HCT116 (cell line): Measurements from ENCODE around the gene CISH. TPM values are rescaled to one million over a fixed set of nuclear protein-coding genes. Genes with fewer than 3 reads are reported as not detected.

ENCODE experiments used
- ATAC-seq: fragments of 200-7000 bp; cut with Tn5 transposase; 2 replicates; pipeline ENCODE4 v1.9.1; 2020; ENCODE audit warnings: mild to moderate bottlenecking, moderate library complexity
- BruUV-seq: library from RNA; stranded (reverse); fragments of 400-500 nt; replicated peaks from 2 replicates; lab custom pipeline; 2021; lab: Mats Ljungman, UMichigan
- CTCF ChIA-PET: fragments of 300-600 bp; sonication (Branson Sonifier 250); formaldehyde crosslinking; loops from one replicate; lab custom pipeline; 2021; ENCODE audit warnings: antibody characterized with exemption; lab: Charles Lee
- POLR2A ChIA-PET: fragments of 300-600, 350-600 bp; sonication (Branson Sonifier 250); formaldehyde crosslinking; loops from one replicate; lab custom pipeline; 2021; ENCODE audit warnings: antibody characterized with exemption; lab: Charles Lee
- RAD21 ChIA-PET, 2 experiments: fragments of 300-600 bp; sonication (Branson Sonifier 250); formaldehyde crosslinking; loops; one replicate each; lab custom pipeline; 2023; ENCODE audit warnings: low total read pairs in 2 of 2; ENCODE audit not compliant: uncharacterized antibody in 2 of 2, unreplicated experiment in 2 of 2, low non-redundant PET in 1 of 2; lab: Charles Lee
- DNase-seq: peaks from one replicate; pipeline ENCODE4 v3.0.0-alpha.2; 2010; ENCODE audit warnings: low read depth, low spot score
- H2AFZ ChIP-seq: fragments of 200-600 bp; shearing (Covaris generic), sonication (generic); 2 replicates; pipeline ENCODE4 v1.6.1; 2017; ENCODE audit warnings: low read depth, mixed run types, mixed read lengths, antibody characterized with exemption, low read length; ENCODE audit not compliant: poor library complexity, severe bottlenecking
- H3K27ac ChIP-seq: 2 replicates; pipeline ENCODE4 v1.5.1; 2012; ENCODE audit warnings: low read depth, low read length
- H3K27me3 ChIP-seq: fragments of 200-600 bp; sonication (generic); 2 replicates; pipeline ENCODE4 v1.6.1; 2016; ENCODE audit warnings: mixed run types, low read length, mixed read lengths; ENCODE audit not compliant: insufficient read depth
- H3K36me3 ChIP-seq, 2 experiments: fragments of 200-500 bp in 1 of 2; fragments of 200-600 bp in 1 of 2; sonication (Bioruptor generic) in 1 of 2; sonication (generic) in 1 of 2; 2 replicates each; pipeline versions ENCODE4 v1.5.1 to v1.6.1; 2014 to 2016; ENCODE audit warnings: low read length in 2 of 2, inconsistent platforms in 1 of 2, mixed read lengths in 1 of 2, mixed run types in 1 of 2; ENCODE audit not compliant: insufficient read depth in 2 of 2, control insufficient read depth in 1 of 2
- H3K4me1 ChIP-seq, 2 experiments: fragments of 200-600 bp in 1 of 2; sonication (generic) in 1 of 2; 2 replicates each; pipeline versions ENCODE4 v1.5.1 to v1.6.1; 2012 to 2017; ENCODE audit warnings: low read length in 2 of 2, inconsistent platforms in 1 of 2, mild to moderate bottlenecking in 1 of 2, mixed read lengths in 1 of 2, mixed run types in 1 of 2, moderate library complexity in 1 of 2; ENCODE audit not compliant: insufficient read depth in 2 of 2, control insufficient read depth in 1 of 2
- H3K4me2 ChIP-seq: fragments of 200-600 bp; sonication (generic); 2 replicates; pipeline ENCODE4 v1.6.1; 2017; ENCODE audit warnings: mixed run types, low read length, mixed read lengths
- H3K4me3 ChIP-seq, 2 experiments: fragments of 200-600 bp in 1 of 2; sonication (generic) in 1 of 2; replicated peaks in 1 of 2; 2 replicates each; pipeline ENCODE4 v1.5.1; 2011 to 2016; ENCODE audit warnings: low read length in 2 of 2, control low read depth in 1 of 2, low read depth in 1 of 2, mild to moderate bottlenecking in 1 of 2, mixed read lengths in 1 of 2, mixed run types in 1 of 2
- H3K79me2 ChIP-seq: fragments of 200-600 bp; sonication (generic); 2 replicates; pipeline ENCODE4 v1.6.1; 2017; ENCODE audit warnings: mild to moderate bottlenecking, mixed run types, low read length, moderate library complexity, mixed read lengths; ENCODE audit not compliant: insufficient read depth
- H3K9ac ChIP-seq: fragments of 200-600 bp; sonication (generic); 2 replicates; pipeline ENCODE4 v1.6.1; 2016; ENCODE audit warnings: low read length, mixed read lengths
- H3K9me2 ChIP-seq: fragments of 200-600 bp; sonication (generic), shearing (Covaris generic); 2 replicates; pipeline ENCODE4 v1.6.1; 2017; ENCODE audit warnings: mixed run types, mild to moderate bottlenecking, moderate library complexity; ENCODE audit not compliant: insufficient read depth
- H3K9me3 ChIP-seq, 2 experiments: fragments of 200-500 bp in 1 of 2; fragments of 200-600 bp in 1 of 2; sonication (Bioruptor generic) in 1 of 2; sonication (generic) in 1 of 2; 2 replicates each; pipeline ENCODE4 v1.6.1; 2014 to 2017; ENCODE audit warnings: low read length in 2 of 2, mixed read lengths in 2 of 2, inconsistent platforms in 1 of 2, low read depth in 1 of 2, mild to moderate bottlenecking in 1 of 2, mixed run types in 1 of 2, moderate library complexity in 1 of 2; ENCODE audit not compliant: control insufficient read depth in 1 of 2, insufficient read depth in 1 of 2
- H4K20me1 ChIP-seq: fragments of 200-600 bp; sonication (generic), shearing (Covaris generic); 2 replicates; pipeline ENCODE4 v1.6.1; 2017; ENCODE audit warnings: mixed run types, mild to moderate bottlenecking, moderate library complexity; ENCODE audit not compliant: insufficient read depth
- CTCF ChIP-seq, 3 experiments: fragments of 200-600 bp in 1 of 3; sonication (generic) in 1 of 3; IDR thresholded peaks in 2 of 3; conservative IDR thresholded peaks in 1 of 3; 2 replicates each; pipeline ENCODE4 v1.5.1; 2012 to 2017; ENCODE audit warnings: low read depth in 2 of 3, low read length in 2 of 3, antibody characterized with exemption in 1 of 3, borderline replicate concordance in 1 of 3, control low read depth in 1 of 3, mild to moderate bottlenecking in 1 of 3, mixed read lengths in 1 of 3, mixed run types in 1 of 3, moderate library complexity in 1 of 3; ENCODE audit not compliant: insufficient read depth in 1 of 3
- EZH2phosphoT487 ChIP-seq: fragments of 200-600 bp; IDR thresholded peaks from 2 replicates; pipeline ENCODE4 v1.6.1; 2018; ENCODE audit warnings: antibody characterized with exemption, borderline replicate concordance
- TCF7L2 ChIP-seq: IDR thresholded peaks from 2 replicates; pipeline ENCODE4 v1.7.0; 2011; ENCODE audit warnings: borderline replicate concordance, inconsistent platforms; ENCODE audit not compliant: insufficient read depth, insufficient read length; ENCODE audit errors: extremely low read depth
- YY1 ChIP-seq: IDR thresholded peaks from 2 replicates; pipeline ENCODE4 v1.6.1; 2011; ENCODE audit warnings: low read length, low read depth, moderate library complexity, mild to moderate bottlenecking; ENCODE audit not compliant: insufficient replicate concordance; ENCODE audit errors: extremely low read depth
- ZNF274 ChIP-seq: fragments of 200-500 bp; sonication (Bioruptor generic); IDR thresholded peaks from 2 replicates; pipeline ENCODE4 v1.6.1; 2014; ENCODE audit warnings: mild to moderate bottlenecking, low read depth, low read length, inconsistent platforms
- intact Hi-C: fragments of 100-400 bp; cut with micrococcal nuclease; formaldehyde crosslinking; loops from 2 replicates; pipeline ENCODE4 v1.10.0; 2022
- total RNA-seq: library from RNA; stranded (reverse); gene quantifications from one replicate; pipeline ENCODE4 v1.2.1, GENCODE V29; 2021; ENCODE audit not compliant: unreplicated experiment
- TF ChIP-seq, protein P1 (sequence below): IDR thresholded peaks from 2 replicates; pipeline ENCODE4 v1.6.1; 2011; ENCODE audit warnings: mild to moderate bottlenecking, low read length, moderate library complexity; ENCODE audit not compliant: insufficient replicate concordance; ENCODE audit errors: extremely low read depth

CISH gene
- total RNA-seq, 1 experiment from 2014 or later = 4.5 TPM

GRCh38 chr3:50606596-50606995 is 5.0 kb downstream of the CISH start:
- 0 out of 4 replicates have a peak, but pooled peaks cover 0 to 5% of the 10 kb centered on the region in 2 experiments for H3K36me3 ChIP-seq
- H3K4me1 ChIP-seq = peaks cover 27 to 34% of the 10 kb centered on the region in 2 experiments
- ChIA-PET RAD21 (no interaction called here), POLR2A (no interaction called here), CTCF (no interaction called here)
- no peak overlapping the region for H3K27ac ChIP-seq
- H3K27me3 ChIP-seq = no peaks in the 10 kb centered on the region
- no peaks in the 10 kb centered on the region for H3K9me3 ChIP-seq
- H2AFZ ChIP-seq = no peak overlapping the region
- no peak overlapping the region for H3K9ac ChIP-seq
- DNase-seq = no peak
- H3K4me2 ChIP-seq = no peak overlapping the region
- H3K79me2 ChIP-seq = no peaks in the 10 kb centered on the region; the same call in 1 of the 2 replicates
- H3K9me2 ChIP-seq = no peaks in the 10 kb centered on the region
- no peak for ATAC-seq
- H3K4me3 ChIP-seq = no peak overlapping the region
- TF ChIP-seq ZNF274 (no peak), YY1 (no peak), TCF7L2 (no peak), EZH2phosphoT487 (no peak), CTCF (IDR thresholded peaks at IDR 0.05 in 2 of 3, conservative IDR thresholded peaks at IDR 0.05 in 1 of 3; ENCODE audit: borderline replicate concordance in 1 of 3, insufficient read depth in 1 of 3, low read depth in 2 of 3, low read length in 2 of 3) (no peak)
- TF ChIP-seq, protein P1, sequence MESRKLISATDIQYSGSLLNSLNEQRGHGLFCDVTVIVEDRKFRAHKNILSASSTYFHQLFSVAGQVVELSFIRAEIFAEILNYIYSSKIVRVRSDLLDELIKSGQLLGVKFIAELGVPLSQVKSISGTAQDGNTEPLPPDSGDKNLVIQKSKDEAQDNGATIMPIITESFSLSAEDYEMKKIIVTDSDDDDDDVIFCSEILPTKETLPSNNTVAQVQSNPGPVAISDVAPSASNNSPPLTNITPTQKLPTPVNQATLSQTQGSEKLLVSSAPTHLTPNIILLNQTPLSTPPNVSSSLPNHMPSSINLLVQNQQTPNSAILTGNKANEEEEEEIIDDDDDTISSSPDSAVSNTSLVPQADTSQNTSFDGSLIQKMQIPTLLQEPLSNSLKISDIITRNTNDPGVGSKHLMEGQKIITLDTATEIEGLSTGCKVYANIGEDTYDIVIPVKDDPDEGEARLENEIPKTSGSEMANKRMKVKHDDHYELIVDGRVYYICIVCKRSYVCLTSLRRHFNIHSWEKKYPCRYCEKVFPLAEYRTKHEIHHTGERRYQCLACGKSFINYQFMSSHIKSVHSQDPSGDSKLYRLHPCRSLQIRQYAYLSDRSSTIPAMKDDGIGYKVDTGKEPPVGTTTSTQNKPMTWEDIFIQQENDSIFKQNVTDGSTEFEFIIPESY = no peak
- intact Hi-C loops = no loop called here
- BruUV-seq = no TSS peak
- H4K20me1 ChIP-seq = no peaks in the 10 kb centered on the region
